OCI-LY3 (cell line): Measurements from ENCODE around the gene XRCC3.

Source experiments
- H2AFZ ChIP-seq: fragments of 200-600, 300-600 bp; shearing (Covaris generic); 2 replicates; pipeline ENCODE4 v1.6.0; 2014; ENCODE audit warnings: antibody characterized with exemption, low read depth, low read length
- H3K27ac ChIP-seq: fragments of 200-600, 300-600 bp; sonication (generic); 2 replicates; pipeline ENCODE4 v1.5.1; 2014; ENCODE audit warnings: mild to moderate bottlenecking, low read length, moderate library complexity, mixed read lengths
- H3K27me3 ChIP-seq: fragments of 200-600, 300-600 bp; sonication (generic); 2 replicates; pipeline ENCODE4 v1.6.1; 2014; ENCODE audit warnings: low read depth, low read length, mixed read lengths
- H3K36me3 ChIP-seq: fragments of 200-600, 300-600 bp; sonication (generic); replicated peaks from 2 replicates; pipeline ENCODE3; 2014; ENCODE audit warnings: low read depth, low read length, mixed read lengths
- H3K4me1 ChIP-seq: fragments of 300-600, 200-600 bp; sonication (generic); 2 replicates; pipeline ENCODE4 v1.6.1; 2014; ENCODE audit warnings: low read length, mixed read lengths
- H3K4me2 ChIP-seq: fragments of 200-600, 300-600 bp; sonication (generic); 2 replicates; pipeline ENCODE4 v1.6.1; 2014; ENCODE audit warnings: low read length, mixed read lengths
- H3K4me3 ChIP-seq: fragments of 300-600, 200-600 bp; sonication (generic); 2 replicates; pipeline ENCODE4 v1.5.1; 2014; ENCODE audit warnings: antibody characterized with exemption, mild to moderate bottlenecking, low read length, moderate library complexity
- H3K79me2 ChIP-seq: fragments of 300-600, 200-600 bp; shearing (Covaris generic); 2 replicates; pipeline ENCODE4 v1.6.1; 2014; ENCODE audit warnings: mild to moderate bottlenecking, low read length, mixed read lengths
- H3K9ac ChIP-seq: fragments of 300-600, 200-600 bp; shearing (Covaris generic); 2 replicates; pipeline ENCODE4 v1.6.0; 2014; ENCODE audit warnings: mild to moderate bottlenecking, low read length, moderate library complexity
- H3K9me3 ChIP-seq: fragments of 200-600, 300-600 bp; shearing (Covaris generic); 2 replicates; pipeline ENCODE4 v1.6.1; 2014; ENCODE audit warnings: low read length, mixed read lengths; ENCODE audit not compliant: insufficient read depth
- H4K20me1 ChIP-seq: fragments of 200-600, 300-600 bp; sonication (generic); 2 replicates; pipeline ENCODE4 v1.6.1; 2016; ENCODE audit warnings: low read length, mixed read lengths; ENCODE audit not compliant: insufficient read depth
- EZH2phosphoT487 ChIP-seq: fragments of 200-600 bp; shearing (Covaris generic); IDR thresholded peaks from 2 replicates; pipeline ENCODE4 v1.6.1; 2018; ENCODE audit warnings: antibody characterized with exemption, mixed run types, low read depth
- TF ChIP-seq, protein P1 (sequence below): fragments of 200-600, 300-600 bp; sonication (generic); IDR thresholded peaks from 2 replicates; pipeline ENCODE4 v1.5.1; 2014; ENCODE audit warnings: antibody characterized with exemption, low read length, low read depth

The XRCC3 gene

DNA sequence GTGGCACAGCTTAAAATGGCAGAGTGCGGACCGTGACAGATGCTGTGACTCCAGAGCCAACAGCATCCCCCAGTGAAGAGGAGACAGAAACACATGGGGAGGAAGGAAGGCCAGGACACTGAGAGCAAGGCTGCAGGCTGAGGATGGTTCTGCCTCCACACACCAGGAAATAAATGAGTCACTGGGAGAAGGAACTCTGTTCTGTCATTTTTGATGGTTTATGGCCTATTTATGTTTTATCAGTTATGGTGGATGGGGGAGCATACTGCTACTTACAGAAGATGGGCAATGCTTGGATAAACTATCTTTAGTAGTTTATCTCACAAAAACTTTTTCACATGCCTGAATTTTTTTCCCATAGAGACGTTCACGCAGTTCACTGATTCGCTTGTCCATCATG, 34.2 kb upstream of the XRCC3 start:
- H3K4me1 ChIP-seq = peaks cover 8% of the 10 kb centered on the region; the same call in 1 of the 2 replicates
- H3K9ac ChIP-seq = no peak overlapping the region
- H3K79me2 ChIP-seq = no peaks in the 10 kb centered on the region
- H3K36me3 ChIP-seq = no peaks in the 10 kb centered on the region
- no peak overlapping the region for H3K4me3 ChIP-seq
- no peaks in the 10 kb centered on the region for H3K9me3 ChIP-seq
- H2AFZ ChIP-seq = no peak overlapping the region
- H3K27me3 ChIP-seq = no peaks in the 10 kb centered on the region
- no peaks in the 10 kb centered on the region for H4K20me1 ChIP-seq
- no peak overlapping the region for H3K4me2 ChIP-seq
- H3K27ac ChIP-seq = no peak overlapping the region
- TF ChIP-seq EZH2phosphoT487 = no peak
- TF ChIP-seq, protein P1, sequence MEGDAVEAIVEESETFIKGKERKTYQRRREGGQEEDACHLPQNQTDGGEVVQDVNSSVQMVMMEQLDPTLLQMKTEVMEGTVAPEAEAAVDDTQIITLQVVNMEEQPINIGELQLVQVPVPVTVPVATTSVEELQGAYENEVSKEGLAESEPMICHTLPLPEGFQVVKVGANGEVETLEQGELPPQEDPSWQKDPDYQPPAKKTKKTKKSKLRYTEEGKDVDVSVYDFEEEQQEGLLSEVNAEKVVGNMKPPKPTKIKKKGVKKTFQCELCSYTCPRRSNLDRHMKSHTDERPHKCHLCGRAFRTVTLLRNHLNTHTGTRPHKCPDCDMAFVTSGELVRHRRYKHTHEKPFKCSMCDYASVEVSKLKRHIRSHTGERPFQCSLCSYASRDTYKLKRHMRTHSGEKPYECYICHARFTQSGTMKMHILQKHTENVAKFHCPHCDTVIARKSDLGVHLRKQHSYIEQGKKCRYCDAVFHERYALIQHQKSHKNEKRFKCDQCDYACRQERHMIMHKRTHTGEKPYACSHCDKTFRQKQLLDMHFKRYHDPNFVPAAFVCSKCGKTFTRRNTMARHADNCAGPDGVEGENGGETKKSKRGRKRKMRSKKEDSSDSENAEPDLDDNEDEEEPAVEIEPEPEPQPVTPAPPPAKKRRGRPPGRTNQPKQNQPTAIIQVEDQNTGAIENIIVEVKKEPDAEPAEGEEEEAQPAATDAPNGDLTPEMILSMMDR = no peak

DNA sequence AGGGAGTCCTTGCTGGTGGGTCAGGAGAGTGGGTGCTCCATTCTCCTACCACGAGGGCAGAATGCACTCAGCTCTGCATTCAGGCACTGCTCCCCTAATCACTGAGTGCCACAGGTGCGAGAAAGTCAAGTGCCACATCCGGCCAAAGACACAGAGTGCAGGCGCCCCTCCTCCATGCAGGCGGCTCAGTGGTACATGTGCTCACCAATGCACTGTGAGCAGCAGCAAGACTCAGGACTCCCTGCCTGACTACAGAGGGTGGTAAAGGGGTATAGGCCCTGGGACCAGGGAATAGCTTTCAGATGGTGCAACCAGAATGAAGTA, 33.2 kb upstream of the XRCC3 start:
- TF ChIP-seq, protein P1 = no peak
- TF ChIP-seq EZH2phosphoT487 = no peak
- Histone ChIP-seq H4K20me1 (no peaks in the 10 kb centered on the region), H3K27ac (no peak overlapping the region), H3K4me1 (peaks cover 8% of the 10 kb centered on the region; the same call in 1 of the 2 replicates), H3K9me3 (no peaks in the 10 kb centered on the region), H3K9ac (no peak overlapping the region), H3K27me3 (no peaks in the 10 kb centered on the region), H3K4me2 (no peak overlapping the region), H3K36me3 (no peaks in the 10 kb centered on the region), H2AFZ (no peak overlapping the region), H3K4me3 (no peak overlapping the region), H3K79me2 (no peaks in the 10 kb centered on the region)

DNA sequence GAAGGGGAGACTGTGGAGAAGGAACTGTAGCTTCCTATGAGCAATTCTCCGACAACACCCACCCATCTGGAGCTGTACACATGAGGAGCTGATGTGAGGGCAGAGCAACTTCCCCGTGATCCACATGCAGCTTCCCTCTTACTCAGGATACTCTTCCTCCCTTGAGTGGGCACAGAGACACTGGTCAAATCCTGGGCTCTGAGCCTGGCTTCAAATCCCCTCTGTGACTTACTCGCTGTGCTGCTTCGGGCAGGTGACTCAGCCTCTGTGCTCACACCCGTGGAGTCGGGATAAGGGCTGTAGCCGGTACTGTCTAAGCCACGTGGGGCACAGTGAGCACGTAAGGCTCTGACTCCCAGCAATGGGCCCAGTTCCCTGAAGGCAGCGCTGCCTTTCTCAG, 31.4 kb upstream of the XRCC3 start:
- Histone ChIP-seq H3K9me3 (no peaks in the 10 kb centered on the region), H3K27ac (no peak overlapping the region), H3K27me3 (no peaks in the 10 kb centered on the region), H3K36me3 (no peaks in the 10 kb centered on the region), H3K4me1 (peaks cover 8% of the 10 kb centered on the region; the same call in 1 of the 2 replicates), H3K4me2 (no peak overlapping the region), H2AFZ (no peak overlapping the region), H4K20me1 (no peaks in the 10 kb centered on the region), H3K4me3 (no peak overlapping the region), H3K79me2 (no peaks in the 10 kb centered on the region), H3K9ac (no peak overlapping the region)
- TF ChIP-seq, protein P1 = no peak
- no peak for TF ChIP-seq EZH2phosphoT487

DNA sequence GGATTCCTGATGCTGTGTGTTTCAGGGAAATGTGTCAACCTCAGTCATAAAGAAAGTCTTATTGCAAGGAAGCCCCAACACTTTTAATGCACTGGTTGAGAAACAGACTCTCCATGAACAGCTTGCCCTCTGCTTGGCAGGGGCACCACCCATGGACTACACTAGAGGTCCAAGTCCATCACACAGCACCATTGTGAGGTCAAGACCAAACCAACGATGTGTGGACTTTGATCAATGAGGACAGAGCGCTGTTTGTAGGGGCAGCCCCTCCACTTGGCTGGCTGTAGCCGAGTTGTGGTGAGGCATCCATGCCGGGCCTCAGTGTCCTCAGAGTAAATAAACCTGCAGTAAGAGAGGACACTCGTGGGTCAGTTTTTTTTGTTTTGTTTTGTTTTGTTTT, 30.2 kb upstream of the XRCC3 start:
- H3K27me3 ChIP-seq = no peaks in the 10 kb centered on the region

More for the DNA sequence above, 30.2 kb upstream of the XRCC3 start:
- Histone ChIP-seq H3K9ac (no peak overlapping the region), H3K36me3 (no peaks in the 10 kb centered on the region), H3K4me1 (peaks cover 8% of the 10 kb centered on the region; the same call in 1 of the 2 replicates), H4K20me1 (no peaks in the 10 kb centered on the region), H3K4me2 (no peak overlapping the region), H3K79me2 (no peaks in the 10 kb centered on the region), H3K9me3 (no peaks in the 10 kb centered on the region), H2AFZ (no peak overlapping the region), H3K27ac (no peak overlapping the region), H3K4me3 (no peak overlapping the region)
- TF ChIP-seq, protein P1 = no peak
- no peak for TF ChIP-seq EZH2phosphoT487
